HG03060 (cell line): ENCODE data around the gene NEDD4L.
"Not testable (repeated sequence)": the region's sequence is repeated elsewhere in the genome, so short reads cannot be mapped to it uniquely, and the experiment has no call there.

Experiments
- ATAC-seq: cut with Tn5 transposase; IDR thresholded peaks from one replicate; pipeline ENCODE4 v1.9.1; 2021; ENCODE audit warnings: low read depth, moderate number of reproducible peaks; ENCODE audit not compliant: unreplicated experiment

The NEDD4L gene

GRCh38 chr18:58279504-58280175, 235.6 kb downstream of the NEDD4L start:
- ATAC-seq = no peak

DNA sequence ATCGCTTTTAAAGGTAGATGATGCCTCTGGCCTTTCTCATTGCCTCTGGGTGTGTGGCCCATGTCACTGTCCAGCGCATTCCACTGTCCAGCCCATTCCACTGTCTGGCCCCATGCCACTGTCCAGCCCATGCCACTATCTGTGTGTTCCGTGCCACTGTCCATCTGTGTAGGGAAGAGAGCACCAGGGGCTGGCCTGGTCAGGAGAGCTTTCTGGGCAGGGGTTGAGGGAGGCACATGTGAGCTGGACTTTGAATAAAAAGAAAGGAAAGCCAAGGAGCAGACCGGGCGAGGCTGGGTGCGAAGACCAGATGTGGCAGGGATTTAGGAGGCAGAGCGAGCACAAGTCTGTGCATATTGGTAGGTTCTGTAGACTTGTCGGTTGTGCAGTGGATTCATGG, 236.2 kb downstream of the NEDD4L start:
- ATAC-seq = no peak

- ATAC-seq = not testable (repeated sequence)
These were observed 238.8 kb downstream of the NEDD4L start for GRCh38 chr18:58282872-58283271.

- no peak for ATAC-seq
These were observed 240.8 kb downstream of the NEDD4L start for GRCh38 chr18:58284699-58285448.

- ATAC-seq = no peak
These were observed 241.6 kb downstream of the NEDD4L start for GRCh38 chr18:58285449-58286130.

DNA sequence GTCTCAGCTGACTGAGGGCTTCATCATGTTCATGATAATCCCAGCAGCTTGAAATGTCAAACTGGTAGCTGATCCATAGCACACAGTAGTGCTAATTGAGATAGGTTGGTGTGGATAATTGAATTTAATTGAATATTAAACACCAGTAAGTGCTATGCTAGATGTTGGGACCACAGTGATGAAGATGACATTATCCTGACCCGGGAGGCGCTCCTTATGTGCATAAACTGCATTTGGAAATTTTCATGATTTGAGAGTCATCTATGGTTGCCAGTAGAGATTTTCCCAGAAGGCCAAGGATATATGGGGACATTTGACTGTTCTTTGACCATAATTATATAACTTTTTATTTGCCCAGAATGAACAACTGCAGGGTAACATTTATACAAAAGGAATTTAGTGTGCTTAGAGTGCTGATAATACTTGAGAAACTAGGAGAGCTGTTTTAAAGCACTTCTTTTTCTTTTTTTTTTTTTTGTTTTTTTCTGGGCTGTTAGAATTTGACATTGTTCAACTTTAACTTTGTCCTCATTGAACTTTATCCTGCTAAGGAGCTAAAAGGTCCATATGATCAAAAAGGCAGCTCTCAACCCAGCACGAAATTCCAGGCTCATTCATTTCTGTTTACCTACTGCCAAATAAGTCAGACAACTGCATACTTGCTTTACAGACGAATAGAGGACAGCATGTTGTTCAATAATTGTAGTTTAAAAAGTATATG, 242.8 kb downstream of the NEDD4L start:
- ATAC-seq = no peak

DNA sequence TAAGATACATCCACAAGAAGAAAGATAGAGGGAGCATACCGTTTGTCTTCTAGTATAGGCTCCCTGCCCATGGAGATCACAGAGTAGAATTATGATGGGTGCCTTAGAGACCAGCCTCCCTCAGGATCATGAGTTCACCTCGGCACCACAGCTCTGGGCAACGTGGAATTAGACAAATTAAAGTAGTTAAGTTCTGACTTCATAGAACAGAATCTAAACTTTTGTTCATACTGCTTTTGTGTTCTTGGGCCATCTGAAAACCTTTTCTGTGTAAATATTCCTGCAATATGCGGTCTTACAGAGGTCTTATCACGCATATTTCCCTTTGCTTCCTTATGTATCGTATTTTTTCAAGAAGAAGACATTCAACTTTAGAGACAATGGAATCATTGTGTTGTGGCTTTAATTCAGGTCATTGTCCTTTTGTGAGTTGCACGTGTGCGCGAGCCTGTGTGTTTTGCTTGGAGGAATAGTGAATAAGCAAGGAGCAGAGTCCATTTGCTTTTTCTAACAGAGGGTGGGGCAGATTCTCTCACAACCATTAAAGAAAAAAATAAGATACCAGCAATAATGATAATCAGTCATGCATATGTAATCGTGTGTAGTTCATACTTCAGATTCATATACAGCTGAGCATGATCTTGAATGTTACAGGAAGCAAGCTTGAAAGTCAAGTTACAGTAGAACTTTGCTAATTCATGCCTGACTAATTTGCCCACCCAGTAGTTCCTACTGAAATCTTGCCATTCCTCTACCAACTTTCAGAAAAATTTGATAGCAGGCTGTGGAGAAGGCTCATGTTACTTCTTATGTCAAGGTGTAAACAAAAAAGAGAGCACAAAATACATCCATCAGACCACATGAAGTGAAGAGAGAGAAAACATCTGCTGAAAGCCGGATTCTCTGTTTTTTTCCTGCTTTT, 243.6 kb downstream of the NEDD4L start:
- no peak for ATAC-seq

DNA sequence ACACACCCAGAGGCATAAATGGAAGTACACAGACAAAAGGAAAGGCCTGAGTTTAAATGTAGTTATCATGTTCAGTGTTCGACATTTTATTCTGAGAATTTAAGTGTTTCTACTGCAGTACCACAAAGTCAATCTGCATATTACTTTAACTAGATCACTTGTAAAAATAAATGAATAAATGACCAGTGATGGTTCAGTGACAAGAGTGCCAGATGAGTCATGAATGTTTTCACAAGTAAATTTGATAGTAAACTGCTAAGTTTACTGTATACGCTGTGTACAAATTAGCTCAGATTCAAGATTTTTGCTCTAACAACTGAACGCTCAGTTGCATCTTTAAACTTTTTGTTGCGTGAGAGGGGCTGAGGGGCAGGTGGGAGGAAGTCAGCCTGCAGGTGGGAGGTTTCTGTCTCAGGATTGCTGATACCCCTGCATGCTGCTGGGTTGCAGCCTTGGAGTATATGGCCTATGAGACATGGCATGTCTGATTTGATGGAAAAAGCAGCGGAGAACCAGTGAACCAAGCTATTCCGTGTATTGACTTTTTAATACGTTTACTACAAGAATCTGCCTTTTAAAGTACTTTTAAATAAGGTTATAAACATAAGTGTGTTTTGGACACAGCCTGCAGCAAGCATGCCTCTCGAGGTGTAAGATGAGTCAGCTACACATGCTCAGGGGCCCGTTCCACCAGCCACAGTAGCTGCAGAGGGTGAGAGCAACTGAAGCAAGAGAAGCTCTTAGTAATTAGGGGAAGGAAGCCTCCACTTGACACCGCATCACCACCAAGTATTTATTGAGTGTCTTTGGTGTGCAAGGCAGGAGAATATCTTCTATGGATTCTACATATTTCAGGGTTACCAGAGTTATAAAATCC, 245.1 kb downstream of the NEDD4L start:
- no peak for ATAC-seq

DNA sequence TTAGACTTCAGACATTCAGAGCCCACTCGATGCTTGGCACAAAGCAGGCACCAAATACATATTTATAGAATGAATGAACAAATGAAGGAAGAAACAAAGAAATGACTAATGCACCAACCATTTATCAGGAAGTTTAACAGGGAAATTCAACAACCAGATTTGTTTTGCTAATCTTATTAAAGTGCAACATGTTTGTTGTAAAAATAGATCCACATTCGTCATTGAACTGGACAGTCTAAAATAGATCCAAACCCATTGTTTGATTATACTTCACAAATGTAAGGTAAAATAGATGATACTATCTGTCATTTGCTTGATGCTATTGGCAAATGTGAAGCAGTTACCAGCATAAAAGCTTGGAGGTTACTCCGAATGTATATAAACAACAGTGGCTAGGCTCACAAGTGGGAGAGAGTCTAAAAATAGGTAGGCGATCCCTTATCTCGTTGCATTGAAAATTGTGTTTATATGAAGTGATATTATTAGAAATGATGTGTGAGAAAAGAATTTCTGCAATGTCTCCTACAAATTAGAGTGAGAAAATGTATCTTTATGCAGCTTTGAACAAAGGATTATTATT, 246.2 kb downstream of the NEDD4L start:
- ATAC-seq = no peak

DNA sequence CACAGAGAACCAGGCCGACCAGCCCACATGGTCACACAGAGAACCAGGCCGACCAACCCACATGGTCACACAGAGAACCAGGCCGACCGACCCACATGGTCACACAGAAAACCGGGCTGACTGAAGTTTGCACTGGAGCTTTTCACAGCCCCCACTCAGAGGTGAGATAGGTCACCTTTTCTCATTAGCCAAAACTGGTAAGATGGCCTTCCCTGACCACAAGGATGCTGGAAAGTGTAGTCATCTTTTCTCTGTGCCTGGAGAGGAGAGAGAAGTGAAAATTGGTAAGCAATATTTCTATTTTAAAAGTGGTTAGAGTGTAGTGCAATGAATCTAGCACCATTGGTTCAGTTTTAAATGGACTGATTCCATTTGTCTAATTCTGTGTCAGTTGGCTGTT, 247.1 kb downstream of the NEDD4L start:
- ATAC-seq = no peak

GRCh38 chr18:58292638-58293037, 248.6 kb downstream of the NEDD4L start:
- ATAC-seq = no peak

GRCh38 chr18:58297198-58297597, 253.2 kb downstream of the NEDD4L start:
- ATAC-seq = no peak

- ATAC-seq = no peak
These were observed 254.5 kb downstream of the NEDD4L start for GRCh38 chr18:58298251-58299134.

DNA sequence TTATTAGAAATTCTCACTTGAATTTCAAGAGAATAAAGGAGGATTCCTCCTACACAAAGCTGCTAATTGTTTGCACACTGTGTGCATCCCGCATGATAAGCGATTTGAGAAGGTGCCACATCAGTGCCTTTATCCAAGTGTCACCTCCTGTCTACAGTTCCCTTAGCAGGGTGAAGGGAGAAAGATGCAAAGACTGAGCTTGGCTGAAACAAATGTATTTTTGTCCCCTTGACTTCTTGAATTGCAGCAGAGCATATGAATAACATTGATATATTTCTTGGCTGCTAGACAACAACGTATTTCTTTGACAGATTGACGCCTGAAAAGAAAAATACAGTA, 255.1 kb downstream of the NEDD4L start:
- ATAC-seq = no peak

DNA sequence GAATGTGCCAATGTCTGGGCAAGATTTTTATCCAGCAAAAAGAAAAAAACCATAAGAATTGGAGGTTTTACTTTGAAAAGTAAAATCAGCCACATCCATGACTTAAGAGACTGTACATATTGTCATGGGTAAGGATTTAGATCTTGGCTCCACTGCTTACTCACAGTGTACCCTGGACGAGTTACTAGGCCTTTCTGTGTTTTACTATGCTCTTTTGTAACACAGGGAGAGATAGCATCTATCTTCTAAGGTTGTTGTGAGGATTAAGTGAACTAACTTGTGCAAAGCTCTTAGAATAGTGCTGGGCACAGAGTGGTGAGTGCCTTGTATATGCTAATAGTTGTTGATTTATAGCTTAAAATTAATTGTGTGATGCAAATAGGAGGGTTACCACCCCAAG, 255.9 kb downstream of the NEDD4L start:
- no peak for ATAC-seq

DNA sequence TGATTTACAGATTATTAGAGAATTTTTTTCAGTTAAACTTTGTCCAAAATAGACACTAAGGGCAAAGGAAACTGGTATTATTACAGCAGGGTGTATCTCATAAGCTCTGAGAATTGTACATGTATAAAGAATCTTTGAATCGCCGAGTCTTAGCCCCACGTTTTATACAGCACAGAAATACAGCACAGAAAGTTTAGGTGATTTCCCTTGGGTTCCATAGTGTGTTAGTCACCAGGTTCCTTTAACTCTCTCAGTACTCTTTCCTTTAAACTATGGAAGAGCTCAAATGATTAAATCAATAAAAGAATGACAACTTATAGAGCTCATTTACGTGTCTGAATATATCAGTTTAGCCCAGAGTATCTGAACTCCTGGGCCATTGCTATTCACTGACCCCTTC, 256.8 kb downstream of the NEDD4L start:
- ATAC-seq = no peak

DNA sequence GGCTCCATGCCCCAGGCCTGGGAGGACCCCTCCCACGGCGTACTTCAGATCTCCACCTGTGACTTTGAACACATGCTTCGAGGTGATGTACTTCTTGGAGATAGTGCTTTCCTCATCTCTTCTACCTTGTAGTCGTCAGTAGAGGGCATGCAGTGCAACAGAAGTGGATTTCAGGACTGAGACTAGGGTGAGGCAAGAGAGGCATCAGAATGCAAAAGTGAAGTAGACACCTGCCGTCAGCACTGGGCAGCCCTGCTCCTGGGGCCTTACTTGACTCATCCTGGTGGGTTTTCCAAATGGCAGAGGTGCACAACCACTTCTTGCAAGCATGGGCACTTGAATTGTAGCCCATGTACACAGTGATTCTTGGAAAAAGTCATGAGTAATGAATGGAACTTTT, 258.8 kb downstream of the NEDD4L start:
- no peak for ATAC-seq

- ATAC-seq = peak; percentile 49
These were observed 259.3 kb downstream of the NEDD4L start for GRCh38 chr18:58303363-58303762.
